Karpas-422 (cell line): ENCODE results near the gene LRP1B. TPM values are rescaled to one million over a fixed set of nuclear protein-coding genes. Genes with fewer than 3 reads are reported as not detected.

Experiments used
- DNase-seq: peaks from one replicate; pipeline ENCODE4 v3.0.0-alpha.2; 2015
- H2AFZ ChIP-seq: fragments of 200-600 bp; sonication (generic); 2 replicates; pipeline ENCODE4 v1.6.1; 2014; ENCODE audit warnings: antibody characterized with exemption, low read length, mixed read lengths
- H3K27ac ChIP-seq: fragments of 200-600 bp; sonication (generic); 2 replicates; pipeline ENCODE4 v1.5.1; 2014; ENCODE audit warnings: mild to moderate bottlenecking, low read length, moderate library complexity
- H3K27me3 ChIP-seq: fragments of 200-600 bp; sonication (generic); 2 replicates; pipeline ENCODE4 v1.6.1; 2014; ENCODE audit warnings: low read length, mixed read lengths
- H3K36me3 ChIP-seq: fragments of 200-600 bp; sonication (generic); 2 replicates; pipeline ENCODE4 v1.6.1; 2014; ENCODE audit warnings: low read length, mixed read lengths; ENCODE audit not compliant: insufficient read depth
- H3K4me1 ChIP-seq: fragments of 200-600 bp; sonication (generic); 2 replicates; pipeline ENCODE4 v1.6.1; 2014; ENCODE audit warnings: mild to moderate bottlenecking, low read length, mixed read lengths
- H3K4me2 ChIP-seq: fragments of 200-600 bp; sonication (generic); 2 replicates; pipeline ENCODE4 v1.6.1; 2014; ENCODE audit warnings: low read length, low read depth, mild to moderate bottlenecking; ENCODE audit not compliant: poor library complexity, severe bottlenecking
- H3K4me3 ChIP-seq: fragments of 200-600 bp; sonication (generic); 2 replicates; pipeline ENCODE4 v1.5.1; 2014; ENCODE audit warnings: mild to moderate bottlenecking, antibody characterized with exemption, low read length, mixed read lengths
- H3K79me2 ChIP-seq: fragments of 200-600 bp; sonication (generic); 2 replicates; pipeline ENCODE4 v1.6.1; 2014; ENCODE audit warnings: mild to moderate bottlenecking, low read length, mixed read lengths
- H3K9ac ChIP-seq: fragments of 200-600 bp; sonication (generic); 2 replicates; pipeline ENCODE4 v1.6.0; 2014; ENCODE audit warnings: low read length
- H3K9me2 ChIP-seq: fragments of 200-600 bp; sonication (generic), shearing (Covaris generic); replicated peaks from 2 replicates; pipeline ENCODE4 v1.6.0; 2014; ENCODE audit warnings: mild to moderate bottlenecking, low read length, moderate library complexity; ENCODE audit not compliant: insufficient read depth
- H3K9me3 ChIP-seq: fragments of 300-700, 200-600 bp; sonication (generic); 2 replicates; pipeline ENCODE4 v1.6.1; 2014; ENCODE audit warnings: low read length, mixed read lengths
- H4K20me1 ChIP-seq: fragments of 200-600 bp; sonication (generic); 2 replicates; pipeline ENCODE4 v1.6.1; 2014; ENCODE audit warnings: mild to moderate bottlenecking, antibody characterized with exemption, low read length, low read depth; ENCODE audit not compliant: insufficient read depth
- total RNA-seq: library from RNA; depleted of rRNA; stranded (reverse); fragments of >200 nt; shearing (Covaris generic); gene quantifications from 2 replicates; pipeline ENCODE4 v1.2.3, GENCODE V29; 2014; ENCODE audit warnings: low replicate concordance

Gene LRP1B
- total RNA-seq, 1 experiment from 2014 or later: not detected

- H3K9me3 ChIP-seq: peaks cover 8% of the 10 kb centered on the region; the same call in 1 of the 2 replicates
- no peaks in the 10 kb centered on the region for H3K36me3 ChIP-seq
- no peaks in the 10 kb centered on the region for H3K79me2 ChIP-seq
- no peak overlapping the region for H3K27ac ChIP-seq
- H4K20me1 ChIP-seq: no peaks in the 10 kb centered on the region
- H3K4me1 ChIP-seq: no peaks in the 10 kb centered on the region
- no peak for DNase-seq
- H3K9me2 ChIP-seq: no peaks in the 10 kb centered on the region
- H3K4me2 ChIP-seq: no peak overlapping the region
- H3K4me3 ChIP-seq: no peak overlapping the region
- H3K27me3 ChIP-seq: no peaks in the 10 kb centered on the region
- H3K9ac ChIP-seq: no peak overlapping the region
- no peak overlapping the region for H2AFZ ChIP-seq
Measured at GRCh38 chr2:141062443-141062842, 1068.4 kb downstream of the LRP1B start.

DNA sequence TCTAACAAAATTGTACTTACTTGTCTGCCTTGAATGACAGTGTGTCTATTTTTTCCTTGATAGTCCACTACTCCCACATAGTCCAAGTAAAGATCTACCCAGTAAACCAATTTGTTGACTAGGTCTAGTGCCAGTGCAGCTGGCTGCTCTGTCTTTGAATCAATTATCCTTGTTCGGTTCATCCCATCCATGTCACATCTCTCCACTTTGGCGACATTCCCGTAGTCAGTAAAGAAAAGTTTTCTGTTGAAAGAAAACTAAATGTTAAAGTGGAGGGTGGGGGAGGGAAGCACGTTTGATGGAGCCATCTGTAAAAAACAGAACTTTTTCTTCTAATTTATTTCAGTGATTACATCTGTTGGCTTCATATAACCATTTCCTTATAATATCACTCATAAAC, 1068.8 kb downstream of the LRP1B start:
- H3K9ac ChIP-seq: no peak overlapping the region
- H3K9me3 ChIP-seq: peaks cover 8% of the 10 kb centered on the region
- no peaks in the 10 kb centered on the region for H3K36me3 ChIP-seq

GRCh38 chr2:141058556-141058955, 1072.3 kb downstream of the LRP1B start:
- no peaks in the 10 kb centered on the region for H3K4me1 ChIP-seq
- no peaks in the 10 kb centered on the region for H3K36me3 ChIP-seq
- H3K4me3 ChIP-seq: no peak overlapping the region
- H2AFZ ChIP-seq: no peak overlapping the region
- no peak for DNase-seq
- H3K9ac ChIP-seq: no peak overlapping the region
- peaks cover 10% of the 10 kb centered on the region for H3K9me3 ChIP-seq
- no peaks in the 10 kb centered on the region for H3K79me2 ChIP-seq
- H3K27ac ChIP-seq: no peak overlapping the region
- H3K4me2 ChIP-seq: no peak overlapping the region
- H3K9me2 ChIP-seq: no peaks in the 10 kb centered on the region
- no peaks in the 10 kb centered on the region for H4K20me1 ChIP-seq
- H3K27me3 ChIP-seq: no peaks in the 10 kb centered on the region

More for the DNA sequence above, 1068.8 kb downstream of the LRP1B start:
- H3K27me3 ChIP-seq: no peaks in the 10 kb centered on the region
- no peak overlapping the region for H3K4me2 ChIP-seq
- no peak overlapping the region for H3K4me3 ChIP-seq
- H3K4me1 ChIP-seq: no peaks in the 10 kb centered on the region
- H3K9me2 ChIP-seq: no peaks in the 10 kb centered on the region
- no peaks in the 10 kb centered on the region for H3K79me2 ChIP-seq
- no peak overlapping the region for H3K27ac ChIP-seq
- DNase-seq: no peak
- no peak overlapping the region for H2AFZ ChIP-seq
- H4K20me1 ChIP-seq: no peaks in the 10 kb centered on the region

- no peak overlapping the region for H2AFZ ChIP-seq
- DNase-seq: no peak
- no peak overlapping the region for H3K27ac ChIP-seq
- no peaks in the 10 kb centered on the region for H3K36me3 ChIP-seq
- no peaks in the 10 kb centered on the region for H3K79me2 ChIP-seq
- no peak overlapping the region for H3K9ac ChIP-seq
- no peak overlapping the region for H3K4me3 ChIP-seq
- H4K20me1 ChIP-seq: no peaks in the 10 kb centered on the region
- H3K9me2 ChIP-seq: no peaks in the 10 kb centered on the region
- peaks cover 6% of the 10 kb centered on the region for H3K9me3 ChIP-seq
- H3K4me2 ChIP-seq: no peak overlapping the region
- H3K4me1 ChIP-seq: no peaks in the 10 kb centered on the region
- H3K27me3 ChIP-seq: no peaks in the 10 kb centered on the region
Measured at GRCh38 chr2:141055531-141055930, 1075.3 kb downstream of the LRP1B start.

DNA sequence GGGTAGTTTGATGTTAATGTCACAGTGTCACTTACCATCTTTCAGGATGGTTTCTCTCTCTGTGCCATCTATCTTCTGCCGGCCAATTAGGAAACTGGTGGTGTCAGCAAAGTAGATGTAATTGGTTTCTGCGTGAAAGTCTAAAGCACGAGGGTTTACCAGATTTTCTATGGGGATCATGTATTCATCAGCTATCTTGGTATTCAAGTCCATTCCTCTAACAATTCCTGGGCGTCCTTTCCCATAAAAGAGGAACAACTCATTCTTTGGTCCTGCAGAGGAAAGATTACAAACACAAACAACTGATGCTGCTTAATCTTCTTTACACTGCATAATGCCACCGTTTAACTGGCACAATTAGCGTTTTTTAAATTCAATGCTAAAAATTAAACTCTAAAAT, 1081.9 kb downstream of the LRP1B start:
- Histone ChIP-seq H3K4me3 (no peak overlapping the region), H3K9me2 (no peaks in the 10 kb centered on the region), H3K36me3 (no peaks in the 10 kb centered on the region), H3K4me1 (no peaks in the 10 kb centered on the region), H3K4me2 (no peak overlapping the region), H3K79me2 (no peaks in the 10 kb centered on the region), H3K9ac (no peak overlapping the region), H3K27ac (no peak overlapping the region), H4K20me1 (no peaks in the 10 kb centered on the region), H3K9me3 (peaks cover 14% of the 10 kb centered on the region; the same call in 1 of the 2 replicates), H2AFZ (no peak overlapping the region), H3K27me3 (no peaks in the 10 kb centered on the region)
- DNase-seq: no peak

DNA sequence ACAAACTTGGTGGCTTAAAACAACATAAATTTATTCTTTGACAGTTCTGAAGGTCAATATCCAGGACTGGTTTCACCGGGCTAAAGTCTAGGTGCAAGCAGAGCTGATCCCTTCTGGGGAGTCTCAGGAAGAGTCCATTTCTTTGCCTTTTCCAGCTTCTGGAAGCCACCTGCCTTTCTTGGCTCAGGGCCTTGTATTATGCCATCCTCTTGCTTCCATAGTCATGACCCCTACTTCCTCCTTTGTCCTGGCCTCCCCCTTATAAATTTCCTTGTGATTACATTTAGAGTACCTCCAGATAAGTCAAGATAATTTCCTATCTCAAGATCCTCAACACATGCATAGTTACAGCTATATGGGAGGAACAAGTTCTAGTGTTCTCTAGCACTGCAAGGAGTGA, 1089.5 kb downstream of the LRP1B start:
- no peak overlapping the region for H3K27ac ChIP-seq
- H3K4me2 ChIP-seq: no peak overlapping the region
- DNase-seq: no peak
- H2AFZ ChIP-seq: no peak overlapping the region
- no peaks in the 10 kb centered on the region for H4K20me1 ChIP-seq
- H3K79me2 ChIP-seq: no peaks in the 10 kb centered on the region
- peaks cover 15% of the 10 kb centered on the region for H3K9me3 ChIP-seq
- no peak overlapping the region for H3K9ac ChIP-seq
- H3K27me3 ChIP-seq: no peaks in the 10 kb centered on the region
- H3K4me1 ChIP-seq: no peaks in the 10 kb centered on the region
- no peaks in the 10 kb centered on the region for H3K36me3 ChIP-seq
- H3K4me3 ChIP-seq: no peak overlapping the region
- H3K9me2 ChIP-seq: no peaks in the 10 kb centered on the region

GRCh38 chr2:141038341-141038740, 1092.5 kb downstream of the LRP1B start:
- Histone ChIP-seq H2AFZ (no peak overlapping the region), H3K4me1 (no peaks in the 10 kb centered on the region), H3K27ac (no peak overlapping the region), H3K9me2 (no peaks in the 10 kb centered on the region), H3K79me2 (no peaks in the 10 kb centered on the region), H4K20me1 (no peaks in the 10 kb centered on the region), H3K4me2 (no peak overlapping the region), H3K27me3 (no peaks in the 10 kb centered on the region), H3K4me3 (no peak overlapping the region), H3K9ac (no peak overlapping the region), H3K9me3 (peaks cover 11% of the 10 kb centered on the region), H3K36me3 (no peaks in the 10 kb centered on the region)
- DNase-seq: no peak

DNA sequence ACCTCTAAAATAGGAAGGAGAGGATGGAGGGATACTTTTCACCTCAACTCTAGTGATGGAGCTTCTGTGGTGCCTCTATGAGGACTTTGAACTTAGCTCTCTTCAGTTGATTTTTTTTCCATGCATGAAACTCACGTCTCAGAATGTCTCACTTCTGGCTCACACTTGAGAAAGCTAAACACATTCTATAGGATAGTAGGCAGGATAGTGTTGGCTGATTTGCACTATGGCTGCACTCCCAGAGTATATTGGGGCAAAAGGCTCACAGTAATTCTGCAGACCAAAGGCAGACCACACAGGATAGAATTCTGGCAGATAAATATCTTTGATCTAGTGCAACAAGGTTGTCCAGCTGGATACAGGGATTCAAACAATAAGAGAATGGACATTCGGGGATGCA, 1093.5 kb downstream of the LRP1B start:
- Histone ChIP-seq H3K4me1 (no peaks in the 10 kb centered on the region), H3K4me3 (no peak overlapping the region), H3K27me3 (no peaks in the 10 kb centered on the region), H3K9ac (no peak overlapping the region), H3K9me2 (no peaks in the 10 kb centered on the region), H3K9me3 (peaks cover 10% of the 10 kb centered on the region), H3K27ac (no peak overlapping the region), H2AFZ (no peak overlapping the region), H4K20me1 (no peaks in the 10 kb centered on the region), H3K79me2 (no peaks in the 10 kb centered on the region), H3K36me3 (no peaks in the 10 kb centered on the region), H3K4me2 (no peak overlapping the region)
- no peak for DNase-seq
